HG03520 (cell line): ENCODE data around the gene PACS1.
"Not testable (repeated sequence)": the region's sequence is repeated elsewhere in the genome, so short reads cannot be mapped to it uniquely, and the experiment has no call there.

Experiments
- ATAC-seq: cut with Tn5 transposase; IDR thresholded peaks from one replicate; pipeline ENCODE4 v1.9.1; 2021; ENCODE audit warnings: mild to moderate bottlenecking, moderate library complexity; ENCODE audit not compliant: unreplicated experiment

Gene PACS1

DNA sequence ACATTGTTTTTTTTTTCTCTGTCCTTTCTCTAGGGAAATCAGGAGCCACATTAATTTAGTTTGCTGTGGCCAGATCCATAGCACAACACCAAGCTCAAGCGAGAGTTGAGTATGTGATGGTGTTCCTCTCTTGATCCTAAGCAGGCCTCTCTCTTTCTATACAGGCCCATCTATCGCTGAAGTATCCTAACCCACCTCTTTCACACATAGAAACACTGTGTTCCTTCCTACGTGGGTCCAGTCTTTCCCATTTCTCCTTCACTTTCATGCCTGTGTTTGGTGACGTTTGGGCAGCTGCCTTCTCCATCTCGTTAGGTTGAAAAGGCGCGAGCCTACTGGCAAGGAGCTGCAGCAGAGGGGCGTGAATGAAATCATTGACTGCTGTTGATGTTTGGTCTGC, 2.4 kb downstream of the PACS1 start:
- no peak for ATAC-seq

DNA sequence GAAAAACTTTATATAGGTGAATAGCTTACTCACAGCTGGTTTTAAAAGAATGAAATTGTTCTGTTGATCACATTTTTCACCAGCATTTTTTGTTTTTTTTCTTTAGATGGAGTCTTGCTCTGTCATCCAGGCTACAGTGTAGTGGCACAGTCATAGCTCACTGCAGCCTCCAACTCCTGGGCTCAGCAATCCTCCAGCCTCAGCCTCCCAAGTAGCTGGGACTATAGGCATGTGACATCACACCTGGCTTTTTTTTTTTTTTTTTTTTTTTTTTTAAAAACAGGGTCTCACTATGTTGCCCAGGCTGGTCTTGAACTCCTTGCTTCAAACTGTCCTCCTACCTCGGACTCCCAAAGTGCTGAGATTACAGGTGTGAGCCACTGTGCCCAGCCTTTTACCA, 3.6 kb downstream of the PACS1 start:
- no peak for ATAC-seq

DNA sequence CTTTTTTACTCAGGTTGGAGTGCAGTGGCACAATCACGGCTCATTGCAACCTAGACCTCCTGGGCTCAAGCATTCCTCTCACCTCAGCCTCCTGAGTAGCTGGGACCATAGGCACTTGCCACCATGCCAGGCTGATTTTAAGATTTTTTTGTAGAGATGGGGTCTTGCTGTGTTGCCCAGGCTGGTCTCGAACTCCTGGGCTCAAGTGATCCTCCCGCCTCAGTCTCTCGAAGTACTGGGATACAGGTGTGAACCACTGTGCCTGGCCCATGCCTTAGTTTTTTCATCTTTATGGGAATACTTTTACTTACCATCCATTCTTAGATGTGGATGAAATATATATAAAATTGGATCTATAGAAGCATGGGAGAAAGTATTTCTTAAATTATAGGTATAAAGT, 5.2 kb downstream of the PACS1 start:
- no peak for ATAC-seq

DNA sequence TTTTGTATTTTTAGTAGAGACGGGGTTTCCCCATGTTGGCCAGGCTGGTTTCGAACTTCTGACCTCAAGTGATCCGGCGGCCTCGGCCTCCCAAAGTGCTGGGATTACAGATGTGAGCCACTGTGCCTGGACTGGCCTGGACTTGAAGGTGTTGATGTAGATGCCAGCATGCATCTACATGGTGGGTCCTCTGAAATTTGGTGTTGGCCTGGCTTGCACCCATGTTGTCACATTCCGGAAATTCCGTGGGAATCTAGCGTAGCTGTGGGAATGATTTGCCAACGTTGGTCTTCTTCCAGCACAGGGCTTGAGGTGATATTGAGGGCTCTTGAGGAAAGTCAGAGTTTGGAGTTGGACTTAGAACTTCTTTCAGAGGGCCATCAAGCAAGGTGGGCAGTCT, 6.5 kb downstream of the PACS1 start:
- ATAC-seq: no peak

DNA sequence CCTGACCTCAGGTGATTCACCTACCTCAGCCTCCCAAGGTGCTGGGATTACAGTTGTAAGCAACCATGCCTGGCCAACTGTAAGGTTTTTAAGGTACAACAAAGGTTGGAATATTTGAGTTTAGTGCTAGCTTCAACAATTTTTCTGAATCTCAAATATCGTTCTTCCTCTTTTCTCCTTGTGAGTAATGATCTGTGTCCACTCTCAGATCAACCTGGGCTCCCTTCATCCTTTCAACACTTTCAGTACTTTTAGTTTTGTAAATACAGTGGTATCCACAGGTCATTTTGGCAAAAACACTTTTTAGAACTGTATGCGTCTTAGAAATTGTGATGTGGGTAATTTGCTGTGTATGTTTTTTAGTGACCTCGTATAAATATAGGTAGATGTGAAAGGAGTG, 7.9 kb downstream of the PACS1 start:
- no peak for ATAC-seq

DNA sequence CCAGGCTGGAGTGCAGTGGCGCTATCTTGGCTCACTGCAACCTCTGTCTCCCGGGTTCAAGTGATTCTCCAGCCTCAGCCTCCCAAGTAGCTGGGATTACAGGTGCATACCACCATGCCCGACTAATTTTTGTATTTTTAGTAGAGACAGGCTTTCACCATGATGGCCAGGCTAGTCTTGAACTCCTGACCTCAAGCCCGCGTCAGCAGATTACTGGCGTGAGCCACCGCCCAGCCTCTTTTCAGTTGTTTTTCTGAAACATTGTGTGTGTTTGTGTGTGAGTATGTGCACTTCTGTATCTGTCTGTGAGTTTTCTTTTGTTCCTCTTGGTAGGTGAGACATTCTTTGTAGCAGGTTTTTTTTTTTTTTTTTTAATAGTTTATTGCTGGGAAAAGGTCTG, 8.9 kb downstream of the PACS1 start:
- not testable (repeated sequence) for ATAC-seq

DNA sequence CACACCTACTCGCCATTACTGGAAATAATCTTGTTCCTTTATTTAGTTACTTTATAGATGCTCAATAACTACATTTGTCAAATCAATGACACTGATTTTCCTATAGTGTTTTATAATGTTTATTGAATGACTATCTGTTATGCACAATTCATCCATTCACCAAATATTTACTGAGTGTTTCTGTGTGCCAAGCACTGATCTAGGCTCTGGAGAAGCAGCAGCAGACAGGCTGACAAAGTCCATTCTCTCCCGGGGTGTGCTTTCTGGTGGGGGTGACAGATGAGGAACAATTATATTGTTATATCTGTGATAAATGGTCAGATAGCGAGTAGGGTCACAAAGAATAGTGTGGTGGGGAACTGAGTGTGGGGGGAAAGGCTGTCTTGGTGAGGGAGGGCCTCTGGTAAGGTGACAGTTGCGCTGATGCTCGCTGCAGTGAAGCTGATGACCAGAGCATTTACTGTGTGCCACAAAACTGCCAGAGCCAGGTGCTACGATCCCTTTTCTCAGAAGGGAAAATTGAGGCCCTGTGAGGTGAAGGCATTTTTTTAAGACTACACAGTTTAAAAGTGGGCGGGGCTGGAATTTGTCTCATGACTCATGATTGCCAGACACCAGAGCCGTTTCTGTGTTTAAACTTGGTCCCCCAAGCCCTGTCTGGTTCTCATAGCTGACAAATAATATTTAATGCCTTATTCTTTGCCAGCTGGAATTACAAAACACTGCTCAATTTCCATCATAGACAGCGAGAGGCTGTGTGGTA, 10.2 kb downstream of the PACS1 start:
- ATAC-seq: no peak

DNA sequence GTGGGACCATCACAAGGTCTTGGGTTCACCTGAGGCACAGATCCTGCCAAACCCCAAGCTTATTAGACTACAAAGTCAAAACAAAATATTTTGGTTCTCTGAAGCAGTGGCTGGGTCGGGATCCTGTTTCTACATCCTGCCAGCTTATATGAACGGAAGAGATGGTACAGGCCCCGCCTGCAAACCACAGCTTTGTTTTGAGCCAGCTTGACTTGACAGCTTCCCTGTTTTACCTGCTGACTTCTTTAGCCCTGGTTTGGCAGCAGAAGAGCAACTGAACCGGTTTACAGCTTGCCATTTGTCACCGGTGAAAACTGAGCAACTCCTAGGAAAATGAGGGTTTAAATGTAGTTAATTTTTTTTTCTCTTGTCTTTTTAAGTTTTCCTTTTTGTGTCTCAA, 11.4 kb downstream of the PACS1 start:
- no peak for ATAC-seq

DNA sequence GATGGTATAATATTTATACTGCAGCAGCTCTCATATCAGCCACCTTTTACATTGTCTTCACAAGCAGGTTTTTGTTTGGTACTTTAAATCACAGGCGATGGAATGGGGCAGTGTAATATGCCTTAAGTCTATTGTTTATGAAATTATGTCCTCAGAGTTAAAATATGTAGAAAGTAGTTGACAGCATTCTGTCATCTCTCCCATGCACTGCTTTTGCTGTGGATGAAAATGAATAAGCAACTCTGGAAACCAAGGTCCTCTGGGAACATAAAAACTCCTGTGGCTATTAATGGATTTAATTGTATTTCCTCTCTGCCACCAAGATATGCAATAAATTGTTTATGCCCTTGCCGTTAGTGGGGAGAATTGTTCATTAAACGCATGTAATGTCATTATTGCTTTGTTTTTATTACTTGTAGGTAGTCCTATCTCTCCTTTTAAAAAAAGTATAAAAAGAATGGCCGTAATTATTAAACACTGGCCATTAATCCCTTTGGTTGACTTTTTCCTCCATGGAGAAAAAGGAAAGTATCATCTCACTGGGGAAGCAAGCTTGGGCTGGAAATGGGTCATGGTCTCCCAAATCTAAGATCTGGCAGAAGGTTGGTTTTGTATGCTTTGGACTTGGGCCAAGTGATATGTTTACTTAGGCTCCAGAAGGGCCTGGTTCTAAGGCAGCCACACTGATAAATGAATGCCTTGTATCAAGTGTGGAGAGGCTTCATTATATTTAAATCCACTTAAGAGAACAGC, 13.1 kb downstream of the PACS1 start:
- no peak for ATAC-seq

DNA sequence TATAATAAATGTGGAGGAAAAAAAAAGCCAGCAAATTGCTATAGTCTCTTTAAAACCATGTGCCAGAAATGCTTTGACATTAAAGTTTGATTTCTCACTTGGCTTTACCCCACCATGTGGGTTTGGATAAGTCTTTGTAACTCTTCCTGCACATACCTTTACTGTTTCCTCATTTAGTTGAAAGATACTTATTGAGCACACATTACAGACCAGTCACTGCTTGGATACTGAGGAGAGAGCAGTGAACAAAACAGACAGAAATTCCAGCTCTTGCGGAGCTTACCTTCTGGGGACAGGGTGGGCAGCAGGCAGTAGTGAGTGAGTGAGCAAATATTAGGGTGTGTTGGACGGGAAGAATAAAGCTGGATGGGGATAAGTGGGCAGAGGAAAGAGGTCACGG, 13.7 kb downstream of the PACS1 start:
- ATAC-seq: no peak

DNA sequence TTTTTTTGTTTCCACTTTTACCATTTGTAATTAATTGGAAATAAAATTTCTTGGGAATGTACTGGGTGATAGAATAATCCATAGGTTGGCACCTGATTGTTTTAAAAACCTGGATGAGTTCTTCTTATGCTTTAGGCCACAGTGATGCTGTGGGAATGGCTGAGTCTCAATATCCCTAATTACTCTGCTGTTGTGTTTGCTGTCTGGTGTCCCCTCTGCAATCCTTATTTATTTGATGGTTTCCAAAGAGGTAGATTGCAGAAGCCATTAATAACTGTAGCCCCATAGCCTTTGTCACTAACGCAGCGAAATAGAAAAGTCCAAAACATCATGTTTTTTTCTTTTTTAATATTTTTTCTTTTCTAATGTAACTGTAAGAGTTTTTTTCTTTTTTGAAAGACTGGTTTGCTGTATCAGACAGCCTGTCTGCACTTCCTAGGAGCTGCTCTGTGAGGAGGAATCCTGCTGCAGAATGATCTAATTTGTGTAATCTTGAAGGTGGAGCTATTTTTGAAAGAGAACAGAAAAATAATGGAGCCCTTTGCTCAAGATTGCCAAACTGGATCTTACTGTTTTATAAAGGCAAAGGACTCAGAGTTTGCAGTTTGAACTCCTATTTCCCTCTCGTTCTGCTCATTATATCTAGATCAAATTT, 14.9 kb downstream of the PACS1 start:
- ATAC-seq: no peak

DNA sequence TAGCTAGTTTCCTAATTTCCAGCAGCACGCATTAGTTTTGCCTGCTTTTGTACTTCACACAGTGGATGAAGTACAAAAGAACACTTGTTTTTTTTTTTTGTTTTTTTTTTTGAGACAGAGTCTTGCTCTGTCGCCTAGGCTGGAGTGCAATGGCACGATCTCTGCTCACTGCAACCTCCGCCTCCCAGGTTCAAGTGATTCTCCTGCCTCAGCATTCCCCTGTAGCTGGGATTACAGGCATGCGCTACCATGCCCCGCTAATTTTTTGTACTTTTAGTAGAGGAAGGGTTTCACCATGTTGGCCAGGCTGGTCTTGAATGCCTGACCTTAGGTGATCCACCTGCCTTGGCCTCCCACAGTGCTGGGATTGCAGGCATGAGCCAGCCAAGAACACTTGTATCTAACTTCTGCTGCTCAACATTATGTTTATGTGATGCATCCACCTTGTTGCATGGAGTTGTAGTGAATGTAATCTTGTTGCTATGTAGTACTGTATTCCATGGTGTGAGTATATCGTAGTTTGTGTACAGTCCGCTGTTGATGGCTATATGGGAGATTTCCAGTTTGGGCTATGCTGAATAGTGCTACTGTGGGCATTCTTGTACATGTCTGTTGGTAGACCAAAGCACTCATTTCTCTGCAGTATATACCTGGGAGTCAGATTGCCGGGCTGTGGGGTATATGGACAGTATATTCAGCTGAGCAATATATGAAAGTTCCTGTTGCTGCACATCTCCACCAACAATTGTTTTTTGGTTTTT, 17.3 kb downstream of the PACS1 start:
- no peak for ATAC-seq

DNA sequence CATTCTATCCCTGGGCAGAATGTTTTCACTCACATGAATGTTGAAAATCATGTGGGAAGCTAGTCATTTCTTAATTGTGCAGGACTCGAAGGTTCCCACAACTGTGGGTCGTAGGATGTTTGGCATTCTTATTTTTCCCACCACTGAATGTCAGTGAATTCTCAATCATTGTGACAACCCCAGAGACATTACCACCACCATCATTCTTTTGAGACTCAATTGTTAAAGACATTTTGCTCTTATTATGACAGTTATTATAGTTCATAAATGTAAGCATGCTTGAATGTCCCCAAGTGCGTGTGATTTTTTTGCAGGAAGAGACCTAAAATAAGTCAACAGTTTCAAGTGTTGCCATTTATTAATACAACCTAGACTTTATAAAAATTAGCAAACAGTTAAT, 19.0 kb downstream of the PACS1 start:
- no peak for ATAC-seq

DNA sequence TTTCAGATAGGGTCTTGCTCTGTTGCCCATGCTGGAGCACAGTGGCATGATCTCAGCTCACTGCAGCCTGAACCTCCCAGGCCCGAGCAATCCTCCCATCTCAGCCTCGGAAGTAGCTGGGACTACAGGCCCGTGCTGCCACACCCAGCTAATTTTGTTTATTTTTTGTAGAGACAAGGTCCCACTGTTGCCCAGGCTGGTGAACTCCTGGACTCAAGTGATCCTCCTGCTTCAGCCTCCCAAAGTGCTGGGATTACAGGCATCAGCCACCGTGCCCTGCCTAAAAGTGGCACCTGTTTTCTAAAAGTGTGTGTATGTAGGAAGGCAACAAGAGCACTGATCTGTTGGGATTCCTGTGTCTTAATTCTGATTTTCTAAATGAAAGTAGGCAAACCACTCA, 20.2 kb downstream of the PACS1 start:
- ATAC-seq: no peak

DNA sequence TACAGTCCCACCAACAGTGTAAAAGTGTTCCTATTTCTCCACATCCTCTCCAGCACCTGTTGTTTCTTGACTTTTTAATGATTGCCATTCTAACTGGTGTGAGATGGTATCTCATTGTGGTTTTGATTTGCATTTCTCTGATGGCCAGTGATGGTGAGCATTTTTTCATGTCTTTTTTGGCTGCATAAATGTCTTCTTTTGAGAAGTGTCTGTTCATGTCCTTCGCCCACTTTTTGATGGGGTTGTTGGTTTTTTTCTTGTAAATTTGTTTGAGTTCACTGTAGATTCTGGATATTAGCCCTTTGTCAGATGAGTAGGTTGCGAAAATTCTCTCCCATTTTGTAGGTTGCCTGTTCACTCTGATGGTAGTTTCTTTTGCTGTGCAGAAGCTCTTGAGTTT, 22.1 kb downstream of the PACS1 start:
- not testable (repeated sequence) for ATAC-seq

DNA sequence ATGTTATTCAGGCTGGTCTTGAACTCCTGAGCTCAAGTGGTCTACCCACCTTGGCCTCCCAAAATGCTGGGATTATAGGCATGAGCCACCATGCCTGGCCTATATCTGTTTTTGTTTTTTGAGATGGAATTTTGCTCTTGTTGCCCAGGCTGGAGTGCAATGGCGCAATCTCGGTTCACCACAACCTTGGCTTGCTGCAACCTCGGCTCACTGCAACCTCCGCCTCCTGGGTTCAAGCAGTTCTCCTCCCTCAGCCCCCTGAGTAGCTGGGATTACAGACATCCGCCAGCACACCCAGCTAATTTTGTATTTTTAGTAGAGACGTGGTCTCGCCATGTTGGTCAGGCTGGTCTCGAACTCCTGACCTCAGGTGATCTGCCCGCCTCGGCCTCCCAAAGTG, 29.7 kb downstream of the PACS1 start:
- not testable (repeated sequence) for ATAC-seq

DNA sequence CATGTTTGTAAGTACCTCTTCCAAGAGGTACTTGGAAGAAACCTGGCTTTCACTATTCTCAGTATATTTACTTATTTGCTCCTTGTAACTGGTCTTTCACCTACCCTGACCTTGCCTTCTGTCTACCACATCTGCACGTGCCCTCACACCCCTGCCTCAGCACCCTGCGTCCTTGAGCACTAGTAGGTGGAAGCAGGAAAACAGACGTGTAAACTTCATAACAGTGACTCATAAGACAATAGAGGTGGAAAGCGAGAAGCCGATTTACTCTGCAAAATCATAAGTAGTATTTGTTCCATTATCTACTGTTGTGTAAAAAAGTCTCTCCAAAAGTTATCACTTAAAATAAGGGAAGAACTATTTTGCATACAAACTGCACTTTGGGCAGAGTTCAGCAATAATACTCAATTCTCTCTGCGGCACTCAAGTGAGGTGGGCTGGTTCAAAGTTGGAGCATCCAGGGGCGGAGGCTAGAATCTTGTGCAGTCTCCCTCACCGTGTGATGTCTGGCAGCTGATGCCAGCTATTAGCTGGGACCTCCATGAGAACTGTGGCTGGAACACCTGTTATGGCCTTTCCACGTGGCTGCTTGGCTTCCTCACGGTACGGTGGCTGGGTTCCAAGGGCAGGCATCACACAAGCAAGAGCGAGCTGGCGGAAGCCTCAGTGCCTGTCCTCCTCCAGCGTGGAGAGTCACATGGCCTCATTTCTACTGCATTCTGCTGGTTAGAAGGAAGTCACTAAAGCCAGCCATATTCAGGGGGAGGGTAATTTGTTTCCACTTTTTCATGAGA, 30.4 kb downstream of the PACS1 start:
- ATAC-seq: peak; percentile 48

DNA sequence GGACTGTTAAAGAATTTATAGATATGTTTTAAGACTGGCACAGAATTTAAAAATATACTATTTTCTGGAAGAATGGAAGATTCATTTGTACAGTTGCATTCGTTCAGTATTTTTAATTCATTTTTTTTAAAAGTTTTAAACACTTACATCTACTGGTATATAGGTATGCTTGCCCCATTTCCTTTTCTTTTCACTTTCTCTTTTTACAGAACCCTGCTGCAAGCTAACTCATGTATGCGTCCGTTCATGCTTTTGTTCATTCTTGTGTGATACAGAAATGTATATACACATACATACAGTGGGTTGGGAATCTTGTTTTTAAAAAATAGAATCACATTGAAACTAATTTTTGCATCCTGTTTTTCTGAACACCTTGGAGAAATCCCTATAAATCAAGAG, 31.0 kb downstream of the PACS1 start:
- no peak for ATAC-seq

DNA sequence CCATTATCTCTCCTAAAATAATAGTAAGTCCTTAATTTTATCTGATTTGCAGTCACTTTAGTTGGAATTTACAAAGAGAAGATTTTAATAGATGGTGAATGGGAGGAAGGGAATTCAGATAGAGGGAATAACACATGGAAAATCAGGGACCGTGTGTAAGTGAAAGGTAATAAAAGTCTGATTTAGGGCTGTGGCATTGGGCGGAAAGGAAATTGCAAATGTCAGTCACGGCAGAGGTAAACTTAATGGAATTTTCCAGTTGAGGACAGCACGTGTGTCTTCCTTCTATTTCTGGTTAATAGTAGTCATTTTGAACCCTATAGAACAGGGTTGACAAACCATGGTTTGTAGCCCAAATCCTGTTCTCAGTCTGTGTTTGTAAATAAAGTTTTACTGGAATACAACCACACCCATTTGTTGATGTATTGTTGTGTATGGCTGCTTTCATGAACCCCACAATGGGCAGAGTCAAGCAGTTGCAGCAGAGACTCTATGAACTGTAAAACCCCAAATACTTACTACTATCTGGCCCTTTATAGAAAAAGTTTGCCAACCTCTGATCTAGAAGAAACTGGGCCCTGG, 34.1 kb downstream of the PACS1 start:
- ATAC-seq: no peak
